HL-60 (cell line): ENCODE measurements around the gene DGCR8.
A peak's percentile ranks its signal among the peaks of the same experiment; 100 is the strongest.

Source experiments
- GABPA ChIP-seq: IDR thresholded peaks from 2 replicates; pipeline ENCODE4 v1.6.1; 2012; ENCODE audit warnings: low read depth
- POLR2AphosphoS5 ChIP-seq: IDR thresholded peaks from 2 replicates; pipeline ENCODE4 v1.6.1; 2012; ENCODE audit warnings: low read depth
- TF ChIP-seq, protein P1 (sequence below): IDR thresholded peaks from one replicate; pipeline ENCODE4 v1.5.1; 2011; ENCODE audit warnings: low read length, control low read depth, inconsistent platforms; ENCODE audit not compliant: insufficient read depth
- TF ChIP-seq, protein P2 (sequence below): IDR thresholded peaks from 2 replicates; pipeline ENCODE4 v1.6.1; 2012; ENCODE audit warnings: low read depth; ENCODE audit not compliant: insufficient replicate concordance

DNA sequence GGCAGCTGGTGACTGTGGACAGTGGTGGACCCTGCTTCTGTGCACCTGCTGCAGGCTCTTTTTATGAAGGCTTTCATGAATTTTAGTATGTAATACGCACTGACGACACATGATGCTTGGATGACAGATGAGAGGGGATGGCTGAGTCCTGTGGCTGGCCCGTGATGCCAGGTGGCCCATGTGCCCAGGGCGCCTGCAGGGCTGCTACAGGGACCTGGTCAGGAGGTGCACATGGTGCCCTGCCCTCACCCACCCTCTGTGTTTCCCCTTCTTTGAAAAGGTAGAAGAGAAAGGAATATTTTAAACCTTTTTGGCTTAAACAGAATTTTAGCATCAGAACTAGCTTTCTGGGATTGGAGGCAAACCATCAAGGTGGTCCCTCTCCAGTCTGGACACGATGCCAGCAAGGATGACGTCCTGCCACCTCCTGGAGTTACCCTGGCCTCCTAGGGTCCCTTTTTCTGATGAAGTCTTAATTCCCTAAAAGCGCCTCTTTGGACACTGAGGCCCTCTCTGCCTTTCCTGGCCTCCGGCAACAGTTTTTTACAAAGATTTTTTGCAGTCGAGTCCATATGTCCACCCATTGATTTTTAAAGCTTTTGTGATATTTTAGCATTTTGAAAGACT is 30.4 kb downstream of the DGCR8 start:
- TF ChIP-seq, protein P1, sequence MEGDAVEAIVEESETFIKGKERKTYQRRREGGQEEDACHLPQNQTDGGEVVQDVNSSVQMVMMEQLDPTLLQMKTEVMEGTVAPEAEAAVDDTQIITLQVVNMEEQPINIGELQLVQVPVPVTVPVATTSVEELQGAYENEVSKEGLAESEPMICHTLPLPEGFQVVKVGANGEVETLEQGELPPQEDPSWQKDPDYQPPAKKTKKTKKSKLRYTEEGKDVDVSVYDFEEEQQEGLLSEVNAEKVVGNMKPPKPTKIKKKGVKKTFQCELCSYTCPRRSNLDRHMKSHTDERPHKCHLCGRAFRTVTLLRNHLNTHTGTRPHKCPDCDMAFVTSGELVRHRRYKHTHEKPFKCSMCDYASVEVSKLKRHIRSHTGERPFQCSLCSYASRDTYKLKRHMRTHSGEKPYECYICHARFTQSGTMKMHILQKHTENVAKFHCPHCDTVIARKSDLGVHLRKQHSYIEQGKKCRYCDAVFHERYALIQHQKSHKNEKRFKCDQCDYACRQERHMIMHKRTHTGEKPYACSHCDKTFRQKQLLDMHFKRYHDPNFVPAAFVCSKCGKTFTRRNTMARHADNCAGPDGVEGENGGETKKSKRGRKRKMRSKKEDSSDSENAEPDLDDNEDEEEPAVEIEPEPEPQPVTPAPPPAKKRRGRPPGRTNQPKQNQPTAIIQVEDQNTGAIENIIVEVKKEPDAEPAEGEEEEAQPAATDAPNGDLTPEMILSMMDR, result no peak
- TF ChIP-seq, protein P2, sequence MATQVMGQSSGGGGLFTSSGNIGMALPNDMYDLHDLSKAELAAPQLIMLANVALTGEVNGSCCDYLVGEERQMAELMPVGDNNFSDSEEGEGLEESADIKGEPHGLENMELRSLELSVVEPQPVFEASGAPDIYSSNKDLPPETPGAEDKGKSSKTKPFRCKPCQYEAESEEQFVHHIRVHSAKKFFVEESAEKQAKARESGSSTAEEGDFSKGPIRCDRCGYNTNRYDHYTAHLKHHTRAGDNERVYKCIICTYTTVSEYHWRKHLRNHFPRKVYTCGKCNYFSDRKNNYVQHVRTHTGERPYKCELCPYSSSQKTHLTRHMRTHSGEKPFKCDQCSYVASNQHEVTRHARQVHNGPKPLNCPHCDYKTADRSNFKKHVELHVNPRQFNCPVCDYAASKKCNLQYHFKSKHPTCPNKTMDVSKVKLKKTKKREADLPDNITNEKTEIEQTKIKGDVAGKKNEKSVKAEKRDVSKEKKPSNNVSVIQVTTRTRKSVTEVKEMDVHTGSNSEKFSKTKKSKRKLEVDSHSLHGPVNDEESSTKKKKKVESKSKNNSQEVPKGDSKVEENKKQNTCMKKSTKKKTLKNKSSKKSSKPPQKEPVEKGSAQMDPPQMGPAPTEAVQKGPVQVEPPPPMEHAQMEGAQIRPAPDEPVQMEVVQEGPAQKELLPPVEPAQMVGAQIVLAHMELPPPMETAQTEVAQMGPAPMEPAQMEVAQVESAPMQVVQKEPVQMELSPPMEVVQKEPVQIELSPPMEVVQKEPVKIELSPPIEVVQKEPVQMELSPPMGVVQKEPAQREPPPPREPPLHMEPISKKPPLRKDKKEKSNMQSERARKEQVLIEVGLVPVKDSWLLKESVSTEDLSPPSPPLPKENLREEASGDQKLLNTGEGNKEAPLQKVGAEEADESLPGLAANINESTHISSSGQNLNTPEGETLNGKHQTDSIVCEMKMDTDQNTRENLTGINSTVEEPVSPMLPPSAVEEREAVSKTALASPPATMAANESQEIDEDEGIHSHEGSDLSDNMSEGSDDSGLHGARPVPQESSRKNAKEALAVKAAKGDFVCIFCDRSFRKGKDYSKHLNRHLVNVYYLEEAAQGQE, result no peak
- TF ChIP-seq GABPA (no peak), POLR2AphosphoS5 (peak; percentile 5; the same call in 1 of the 2 replicates)
